Natural killer cell treated with Interleukin-12 subunit alpha and Interleukin-12 subunit beta and Interleukin-15 and Interleukin-18, amount 100 ng/mL, for 72 hours (primary cell): ENCODE data around the gene IL1F10. TPM values are rescaled to one million over a fixed set of nuclear protein-coding genes. Genes with fewer than 3 reads are reported as not detected.

Experiments used
- ATAC-seq, 2 donors: fragments of 150-1000 bp; cut with Tn5 transposase in 1 of 2; sonication (Bioruptor Pico), chemical (Tn5 transposase) in 1 of 2; 2 replicates each; pipeline ENCODE4 v1.10.0; 2021
- DNase-seq: peaks from one replicate; pipeline ENCODE4 v3.0.0; 2022; ENCODE audit warnings: low spot score
- H3K27ac Mint-ChIP-seq, 2 donors: 1 replicate in 1 of 2; 2 replicates in 1 of 2; pipeline ENCODE4 v1.8.0; 2022; ENCODE audit warnings: mixed read lengths in 2 of 2, mild to moderate bottlenecking in 1 of 2, moderate library complexity in 1 of 2
- H3K27me3 Mint-ChIP-seq, 2 donors: 1 replicate in 1 of 2; 2 replicates in 1 of 2; pipeline ENCODE4 v1.8.0; 2022; ENCODE audit warnings: mixed read lengths in 2 of 2
- H3K36me3 Mint-ChIP-seq: one replicate; pipeline ENCODE4 v1.8.0; 2022; ENCODE audit warnings: mixed read lengths
- H3K4me1 Mint-ChIP-seq, 2 donors: 1 replicate in 1 of 2; 2 replicates in 1 of 2; pipeline ENCODE4 v1.8.0; 2022; ENCODE audit warnings: low read depth in 2 of 2, mixed read lengths in 2 of 2, mild to moderate bottlenecking in 1 of 2
- H3K4me3 Mint-ChIP-seq: one replicate; pipeline ENCODE4 v1.8.0; 2022; ENCODE audit warnings: mixed read lengths
- H3K9me3 Mint-ChIP-seq: 2 replicates; pipeline ENCODE4 v1.8.0; 2022; ENCODE audit warnings: mixed read lengths
- total RNA-seq, 2 donors: library from RNA; stranded (reverse); gene quantifications; one replicate each; pipeline ENCODE4 v1.2.3, GENCODE V29; 2022

Gene IL1F10
- total RNA-seq, 2 donors from 2014 or later = not detected

DNA sequence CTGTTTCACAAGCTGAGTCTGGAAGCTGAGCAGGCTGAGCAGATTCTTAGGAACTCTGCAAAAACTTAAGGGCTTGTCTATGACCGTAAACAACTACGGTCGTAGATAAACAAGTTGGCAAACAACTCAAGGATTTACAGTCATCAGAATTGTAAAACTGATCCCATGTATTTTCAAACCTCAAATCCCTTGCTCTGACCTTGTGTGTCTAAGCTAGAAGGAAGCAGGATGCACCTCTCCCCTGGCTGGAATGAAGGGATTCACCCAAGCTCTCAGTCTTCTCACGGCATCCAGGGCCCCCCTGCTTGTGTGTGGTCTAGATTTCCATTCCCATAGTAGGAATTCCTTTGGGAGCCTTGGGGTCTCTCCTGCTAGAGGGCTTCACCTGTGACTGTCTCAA, 47.2 kb downstream of the IL1F10 start:
- no peak for DNase-seq
- Mint-ChIP-seq H3K36me3 (no peaks in the 10 kb centered on the region), H3K4me1 (peaks cover 16 to 25% of the 10 kb centered on the region in 2 donors), H3K27ac (no peak overlapping the region), H3K9me3 (no peaks in the 10 kb centered on the region), H3K27me3 (peaks cover 0 to 2% of the 10 kb centered on the region in 2 donors), H3K4me3 (no peak overlapping the region)
- no peak for ATAC-seq

DNA sequence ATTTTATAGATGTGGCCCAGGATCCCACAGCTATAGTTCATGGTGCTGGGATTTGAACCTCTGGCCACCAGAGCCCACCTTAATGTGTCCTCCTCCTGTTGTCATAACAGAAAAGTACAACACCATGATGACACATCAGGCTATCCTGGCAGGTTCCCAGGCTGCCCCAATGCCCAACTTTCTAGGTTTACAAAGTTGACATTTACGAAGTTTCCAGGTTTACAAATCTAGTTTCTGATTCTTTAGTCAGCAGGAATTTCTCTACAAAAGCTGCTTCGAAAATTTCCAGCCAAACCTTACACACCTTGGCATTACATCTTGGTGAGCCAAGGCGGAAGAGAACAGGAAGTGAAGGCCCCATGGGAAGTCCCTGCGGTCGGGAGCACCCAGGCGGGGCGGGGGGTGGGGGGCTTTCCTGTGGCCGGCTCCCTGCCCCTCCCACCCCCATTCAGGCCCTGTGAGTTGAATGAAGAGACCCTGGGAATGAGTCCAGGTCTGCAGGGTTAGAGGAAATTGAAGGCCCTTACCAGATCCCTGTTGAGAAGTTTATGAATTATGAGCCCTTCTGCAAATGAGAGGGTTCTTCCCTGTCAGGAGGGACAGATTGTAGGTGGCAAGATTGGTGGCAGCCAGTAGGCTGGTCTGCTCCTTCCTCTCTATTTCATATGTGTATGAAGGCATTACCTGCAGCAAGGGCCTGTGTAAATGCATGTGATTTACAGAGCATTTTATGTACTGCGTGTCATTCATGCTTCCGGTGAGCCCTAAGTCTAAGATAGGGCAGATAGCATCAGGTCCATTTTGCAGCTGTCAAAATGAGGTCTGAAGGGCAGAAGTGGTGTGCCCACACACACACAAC, 48.6 kb downstream of the IL1F10 start:
- DNase-seq = no peak
- peak; percentile 49 to 52 for ATAC-seq
- peaks cover 5 to 7% of the 10 kb centered on the region in 2 donors for H3K27me3 Mint-ChIP-seq
- H3K4me3 Mint-ChIP-seq = peak overlapping the region; percentile 44
- no peak overlapping the region for H3K27ac Mint-ChIP-seq
- no peaks in the 10 kb centered on the region for H3K9me3 Mint-ChIP-seq
- H3K36me3 Mint-ChIP-seq = peaks cover 6% of the 10 kb centered on the region
- H3K4me1 Mint-ChIP-seq = peaks cover 23 to 31% of the 10 kb centered on the region in 2 donors

GRCh38 chr2:113117541-113118262, 49.9 kb downstream of the IL1F10 start:
- peaks cover 6% of the 10 kb centered on the region for H3K36me3 Mint-ChIP-seq
- peaks cover 7 to 15% of the 10 kb centered on the region in 2 donors for H3K27me3 Mint-ChIP-seq
- peak overlapping the region; percentile 67 to 76 for H3K27ac Mint-ChIP-seq
- peak overlapping the region; percentile 62 for H3K4me3 Mint-ChIP-seq
- DNase-seq = peak; percentile 69
- no peaks in the 10 kb centered on the region for H3K9me3 Mint-ChIP-seq
- H3K4me1 Mint-ChIP-seq = peaks cover 27 to 35% of the 10 kb centered on the region in 2 donors
- ATAC-seq = peak; percentile 85

GRCh38 chr2:113118263-113118657, 50.5 kb downstream of the IL1F10 start:
- Mint-ChIP-seq H3K27ac (peak overlapping the region; percentile 67 to 76), H3K36me3 (peaks cover 6% of the 10 kb centered on the region), H3K27me3 (peaks cover 7 to 15% of the 10 kb centered on the region in 2 donors), H3K4me3 (no peak overlapping the region), H3K4me1 (peaks cover 28 to 35% of the 10 kb centered on the region in 2 donors), H3K9me3 (no peaks in the 10 kb centered on the region)
- no peak for DNase-seq
- ATAC-seq = no peak

DNA sequence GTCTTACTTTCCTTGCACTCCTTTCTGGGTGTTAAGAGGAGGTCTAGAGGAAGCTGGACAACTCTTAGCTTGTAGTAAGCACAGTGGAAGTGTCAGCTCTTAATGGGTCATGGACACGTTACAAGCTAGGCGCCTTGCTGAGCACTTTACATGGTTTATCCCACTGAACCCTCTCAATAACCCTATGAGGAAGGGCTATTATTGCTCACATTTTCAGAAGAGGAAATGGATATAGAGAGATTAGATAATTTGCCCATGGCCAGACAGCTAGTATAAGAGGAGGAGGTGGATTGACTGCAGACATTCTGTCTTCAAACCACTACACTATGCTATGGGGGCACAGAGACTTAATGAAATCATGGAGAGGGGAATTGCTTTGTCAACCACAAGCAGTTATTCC, 51.3 kb downstream of the IL1F10 start:
- Mint-ChIP-seq H3K27ac (no peak overlapping the region), H3K27me3 (peaks cover 7 to 15% of the 10 kb centered on the region in 2 donors), H3K4me3 (no peak overlapping the region), H3K4me1 (peaks cover 36 to 43% of the 10 kb centered on the region in 2 donors), H3K9me3 (no peaks in the 10 kb centered on the region), H3K36me3 (peaks cover 6% of the 10 kb centered on the region)
- no peak for DNase-seq
- ATAC-seq = no peak

DNA sequence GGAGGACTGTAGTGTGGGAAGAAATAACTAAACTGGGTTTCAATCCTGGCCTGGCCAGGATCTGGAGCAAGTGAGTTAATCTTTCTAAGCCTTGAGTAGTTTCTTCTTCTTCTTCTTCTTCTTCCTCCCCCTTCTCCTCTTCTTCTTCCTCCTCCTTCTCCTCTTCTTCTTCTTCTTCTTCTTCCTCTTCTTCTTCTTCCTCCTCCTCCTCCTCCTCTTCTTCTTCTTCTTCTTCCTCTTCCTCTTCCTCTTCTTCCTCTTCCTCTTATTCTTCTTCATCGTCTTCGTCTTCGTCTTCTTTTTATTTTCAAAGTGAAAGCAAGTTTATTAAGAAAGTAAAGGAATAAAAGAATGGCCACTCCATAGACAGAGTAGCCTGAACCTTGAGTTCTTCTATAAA, 53.1 kb downstream of the IL1F10 start:
- Mint-ChIP-seq H3K27me3 (peaks cover 7 to 15% of the 10 kb centered on the region in 2 donors), H3K27ac (peak overlapping the region in 1 of 2 donors; percentile 50), H3K36me3 (peaks cover 6% of the 10 kb centered on the region), H3K9me3 (no peaks in the 10 kb centered on the region), H3K4me1 (peaks cover 53 to 58% of the 10 kb centered on the region in 2 donors), H3K4me3 (no peak overlapping the region)
- DNase-seq (no peak), ATAC-seq (no peak)

GRCh38 chr2:113122364-113122763, 54.6 kb downstream of the IL1F10 start:
- Mint-ChIP-seq H3K36me3 (peaks cover 6% of the 10 kb centered on the region), H3K9me3 (no peaks in the 10 kb centered on the region), H3K27ac (no peak overlapping the region), H3K4me1 (peaks cover 56 to 58% of the 10 kb centered on the region in 2 donors), H3K27me3 (peaks cover 7 to 15% of the 10 kb centered on the region in 2 donors), H3K4me3 (no peak overlapping the region)
- DNase-seq (no peak), ATAC-seq (no peak)

GRCh38 chr2:113123726-113124125, 56.0 kb downstream of the IL1F10 start:
- DNase-seq (no peak), ATAC-seq (peak in 1 of 2 donors; percentile 1)
- Mint-ChIP-seq H3K4me1 (peaks cover 51 to 62% of the 10 kb centered on the region in 2 donors), H3K4me3 (peak overlapping the region; percentile 90), H3K27ac (peak overlapping the region; percentile 66 to 89), H3K27me3 (peaks cover 7 to 15% of the 10 kb centered on the region in 2 donors), H3K36me3 (peaks cover 6% of the 10 kb centered on the region), H3K9me3 (no peaks in the 10 kb centered on the region)

- H3K9me3 Mint-ChIP-seq = no peaks in the 10 kb centered on the region
- peaks cover 51 to 62% of the 10 kb centered on the region in 2 donors for H3K4me1 Mint-ChIP-seq
- H3K27me3 Mint-ChIP-seq = peaks cover 7 to 15% of the 10 kb centered on the region in 2 donors
- ATAC-seq (peak; percentile 76 to 80), DNase-seq (peak; percentile 69)
- H3K4me3 Mint-ChIP-seq = peak overlapping the region; percentile 90
- peaks cover 6% of the 10 kb centered on the region for H3K36me3 Mint-ChIP-seq
- peak overlapping the region; percentile 66 to 89 for H3K27ac Mint-ChIP-seq
Observed at GRCh38 chr2:113124181-113124961, 56.6 kb downstream of the IL1F10 start.

Other genes with a start within 250 kb of the IL1F10 start
- 10 to 100 TPM in 1 of 2 donors, 1 to 10 TPM in 1; 1.8 to 12.0 TPM for gene IL1B, start 231.2 kb upstream of the IL1F10 start, total RNA-seq
- not detected for gene IL37, start 156.8 kb upstream of the IL1F10 start, total RNA-seq
- gene IL36G, start 90.0 kb upstream of the IL1F10 start, total RNA-seq = not detected
- not detected for gene IL36A, start 62.5 kb upstream of the IL1F10 start, total RNA-seq
- not detected for gene IL36B, start 15.1 kb upstream of the IL1F10 start, total RNA-seq
- gene IL36RN, start 8.8 kb upstream of the IL1F10 start, total RNA-seq = not detected
- gene IL1RN, start 59.6 kb downstream of the IL1F10 start, total RNA-seq = 1 to 10 TPM; 3.3 to 3.7 TPM
- 100 to 1,000 TPM; 299 to 305 TPM for gene PSD4, start 106.0 kb downstream of the IL1F10 start, total RNA-seq
- 1 to 10 TPM in 1 of 2 donors, under 1 TPM in 1; 0.64 to 1.8 TPM for gene PAX8, start 211.0 kb downstream of the IL1F10 start, total RNA-seq